ENCODE data around the gene FAM167B. TPM values are rescaled to one million over a fixed set of nuclear protein-coding genes. Genes with fewer than 3 reads are reported as not detected.

The FAM167B gene
- total and polyA plus RNA-seq, 10 donors, result 0.54 to 2.7 (median 1.4) TPM; not detected in 1

- H3K27ac ChIP-seq, result peak overlapping the region in 4 of 8 donors; percentile 41 to 66 (median 54)
- no peaks in the 10 kb centered on the region for H3K9me3 ChIP-seq
- no peak for TF ChIP-seq CTCF (IDR thresholded peaks at IDR 0.05 in 8 of 11, conservative IDR thresholded peaks at IDR 0.05 in 3 of 11)
- no peak for TF ChIP-seq POLR2A (IDR thresholded peaks at IDR 0.05)
- no peak for TF ChIP-seq POLR2AphosphoS5 (IDR thresholded peaks at IDR 0.05)
- WGBS, 5 donors, result 51 to 65% (median 61%) methylated on average over 23 to 26 of the region's 26 CpGs
- H3K27me3 ChIP-seq (replicated peaks in 1 of 7), result no peaks in the 10 kb centered on the region
- H3K4me3 ChIP-seq, result peak overlapping the region; percentile 47 to 84 (median 56)
- intact Hi-C loops (cut with DNase I; ENCODE audit: low total_unique reads), result no loop called here
- H3K4me1 ChIP-seq, result peaks cover 17 to 85% (median 51%) of the 10 kb centered on the region in 6 donors
- peaks cover 0 to 6% (median 0%) of the 10 kb centered on the region in 6 donors for H3K36me3 ChIP-seq
- peak; percentile 78 for DNase-seq
These were observed 42.1 kb upstream of the FAM167B start for GRCh38 chr1:32204943-32205361.

- Histone ChIP-seq H3K4me1 (peaks cover 17 to 77% (median 45%) of the 10 kb centered on the region in 6 donors), H3K9me3 (no peaks in the 10 kb centered on the region), H3K4me3 (peak within 1 kb of the TSS; percentile 47 to 84 (median 56)), H3K36me3 (peaks cover 0 to 6% (median 0%) of the 10 kb centered on the region in 6 donors), H3K27me3 (replicated peaks in 1 of 7) (no peaks in the 10 kb centered on the region), H3K27ac (peak within 1 kb of the TSS in 4 of 8 donors; percentile 41 to 66 (median 54))
- 3 to 5% (median 3%) methylated on average over 55 to 77 of the region's 77 CpGs for WGBS, 5 donors
- intact Hi-C loops (cut with DNase I; ENCODE audit: low total_unique reads), result no loop called here
- peak; percentile 95 for DNase-seq
- peak; percentile 87 to 92 (median 90) for TF ChIP-seq POLR2AphosphoS5 (IDR thresholded peaks at IDR 0.05)
- no peak for TF ChIP-seq CTCF (IDR thresholded peaks at IDR 0.05 in 8 of 11, conservative IDR thresholded peaks at IDR 0.05 in 3 of 11)
- TF ChIP-seq POLR2A (IDR thresholded peaks at IDR 0.05), result peak in 2 of 3 donors; percentile 26 to 45
These were observed 41.3 kb upstream of the FAM167B start, which contains the start of gene IQCC for GRCh38 chr1:32205401-32206370. TSS of gene IQCC (plus strand) at chr1:32205671. CDS start at chr1:32205682, 11 bp downstream.

GRCh38 chr1:32208469-32208868 lies 38.6 kb upstream of the FAM167B start:
- H3K36me3 ChIP-seq, result peaks cover 0 to 15% (median 0%) of the 10 kb centered on the region in 6 donors
- intact Hi-C loops (cut with DNase I; ENCODE audit: low total_unique reads), result no loop called here
- H3K4me1 ChIP-seq, result peaks cover 10 to 60% (median 35%) of the 10 kb centered on the region in 6 donors
- H3K9me3 ChIP-seq, result no peaks in the 10 kb centered on the region
- WGBS, 5 donors, result 69 to 81% (median 79%) methylated on average over 6 of the region's 6 CpGs
- peak overlapping the region in 1 of 8 donors; percentile 8 for H3K27ac ChIP-seq
- no peaks in the 10 kb centered on the region for H3K27me3 ChIP-seq (replicated peaks in 1 of 7)
- TF ChIP-seq POLR2AphosphoS5 (IDR thresholded peaks at IDR 0.05), result no peak
- TF ChIP-seq POLR2A (IDR thresholded peaks at IDR 0.05), result no peak
- no peak for TF ChIP-seq CTCF (IDR thresholded peaks at IDR 0.05 in 8 of 11, conservative IDR thresholded peaks at IDR 0.05 in 3 of 11)
- H3K4me3 ChIP-seq, result no peak overlapping the region
- DNase-seq, result no peak

- Histone ChIP-seq H3K9me3 (no peaks in the 10 kb centered on the region), H3K4me1 (peaks cover 10 to 59% (median 35%) of the 10 kb centered on the region in 6 donors), H3K4me3 (no peak within 1 kb of the TSS), H3K27me3 (replicated peaks in 1 of 7) (no peaks in the 10 kb centered on the region), H3K27ac (peak within 1 kb of the TSS in 1 of 8 donors; percentile 8), H3K36me3 (peaks cover 0 to 16% (median 0%) of the 10 kb centered on the region in 6 donors)
- intact Hi-C loops (cut with DNase I; ENCODE audit: low total_unique reads), result no loop called here
- no peak for DNase-seq
- TF ChIP-seq CTCF (IDR thresholded peaks at IDR 0.05 in 8 of 11, conservative IDR thresholded peaks at IDR 0.05 in 3 of 11), result no peak
- peak in 2 of 3 donors; percentile 23 to 64 for TF ChIP-seq POLR2AphosphoS5 (IDR thresholded peaks at IDR 0.05)
- 85 to 94% (median 89%) methylated on average over 3 to 5 of the region's 5 CpGs for WGBS, 5 donors
These were observed 38.1 kb upstream of the FAM167B start, which contains the start of gene DCDC2B for GRCh38 chr1:32208891-32209328. TSS of gene DCDC2B (plus strand) at chr1:32209089. CDS start at chr1:32209094, 5 bp downstream.
